Caco-2 (cell line): Measurements from ENCODE around the gene SLC9C1. TPM values are rescaled to one million over a fixed set of nuclear protein-coding genes. Genes with fewer than 3 reads are reported as not detected.

Experiments
- BruUV-seq: library from RNA; stranded (reverse); fragments of 400-500 nt; replicated peaks from 2 replicates; lab custom pipeline; 2021; lab: Mats Ljungman, UMichigan
- CTCF ChIA-PET: fragments of 300-600 bp; sonication (Branson Sonifier 250); formaldehyde crosslinking; loops from one replicate; lab custom pipeline; 2022; ENCODE audit warnings: antibody characterized with exemption; lab: Charles Lee
- POLR2A ChIA-PET: fragments of 300-600 bp; sonication (Branson Sonifier 250); formaldehyde crosslinking; loops from one replicate; lab custom pipeline; 2022; ENCODE audit warnings: antibody characterized with exemption; lab: Charles Lee
- DNase-seq, 2 experiments: peaks; one replicate each; pipeline versions ENCODE4 v3.0.0 to v3.0.0-alpha.2; 2020 to 2022
- H3K27me3 ChIP-seq: replicated peaks from 2 replicates; pipeline ENCODE4 v1.6.0; 2011; ENCODE audit warnings: low read length; ENCODE audit not compliant: control insufficient read depth, insufficient read depth
- H3K36me3 ChIP-seq: 2 replicates; pipeline ENCODE4 v1.5.1; 2011; ENCODE audit warnings: low read length; ENCODE audit not compliant: control insufficient read depth, insufficient read depth
- H3K4me1 ChIP-seq: fragments of 250-450 bp; sonication (Bioruptor Pico); 2 replicates; pipeline ENCODE4 v1.5.1; 2020; ENCODE audit warnings: mild to moderate bottlenecking
- H3K4me3 ChIP-seq: 2 replicates; pipeline ENCODE4 v1.5.1; 2011; ENCODE audit warnings: low read depth, mild to moderate bottlenecking, control low read depth, low read length
- H3K9me3 ChIP-seq: fragments of 250-450 bp; sonication (Bioruptor Pico); 2 replicates; pipeline ENCODE4 v1.5.1; 2020; ENCODE audit warnings: mild to moderate bottlenecking, moderate library complexity
- H3K27ac Mint-ChIP-seq: one replicate; pipeline ENCODE4 v1.8.0; 2022; ENCODE audit warnings: mixed read lengths; ENCODE audit not compliant: unreplicated experiment
- H3K27me3 Mint-ChIP-seq: one replicate; pipeline ENCODE4 v1.8.0; 2022; ENCODE audit warnings: mixed read lengths; ENCODE audit not compliant: insufficient read depth, unreplicated experiment
- H3K36me3 Mint-ChIP-seq: one replicate; pipeline ENCODE4 v1.8.0; 2022; ENCODE audit warnings: mild to moderate bottlenecking, mixed read lengths; ENCODE audit not compliant: insufficient read depth, unreplicated experiment
- H3K4me1 Mint-ChIP-seq: one replicate; pipeline ENCODE4 v1.8.0; 2022; ENCODE audit warnings: low read depth, mixed read lengths; ENCODE audit not compliant: unreplicated experiment
- H3K4me3 Mint-ChIP-seq: one replicate; pipeline ENCODE4 v1.8.0; 2022; ENCODE audit warnings: mild to moderate bottlenecking, moderate library complexity, mixed read lengths; ENCODE audit not compliant: unreplicated experiment
- H3K9me3 Mint-ChIP-seq: one replicate; pipeline ENCODE4 v1.8.0; 2022; ENCODE audit warnings: mixed read lengths; ENCODE audit not compliant: unreplicated experiment
- intact Hi-C: fragments of 100-400 bp; cut with micrococcal nuclease; formaldehyde crosslinking; loops from one replicate; pipeline ENCODE4 v1.10.0; 2022; ENCODE audit not compliant: unreplicated experiment
- total RNA-seq: library from RNA; stranded (reverse); gene quantifications from 2 replicates; pipeline ENCODE4 v1.2.3, GENCODE V29; 2022
- TF ChIP-seq, protein P1 (sequence below), 2 experiments: fragments of 200-600 bp in 1 of 2; IDR thresholded peaks; 1 replicate in 1 of 2; 2 replicates in 1 of 2; pipeline versions ENCODE4 v1.5.1 to v1.8.0; 2011 to 2022; ENCODE audit warnings: antibody characterized with exemption in 1 of 2, control low read depth in 1 of 2, inconsistent platforms in 1 of 2, low read depth in 1 of 2, low read length in 1 of 2, mild to moderate bottlenecking in 1 of 2, moderate library complexity in 1 of 2; ENCODE audit not compliant: insufficient read depth in 1 of 2, severe bottlenecking in 1 of 2, unreplicated experiment in 1 of 2

The SLC9C1 gene
- total RNA-seq, 1 experiment from 2014 or later, result not detected

DNA sequence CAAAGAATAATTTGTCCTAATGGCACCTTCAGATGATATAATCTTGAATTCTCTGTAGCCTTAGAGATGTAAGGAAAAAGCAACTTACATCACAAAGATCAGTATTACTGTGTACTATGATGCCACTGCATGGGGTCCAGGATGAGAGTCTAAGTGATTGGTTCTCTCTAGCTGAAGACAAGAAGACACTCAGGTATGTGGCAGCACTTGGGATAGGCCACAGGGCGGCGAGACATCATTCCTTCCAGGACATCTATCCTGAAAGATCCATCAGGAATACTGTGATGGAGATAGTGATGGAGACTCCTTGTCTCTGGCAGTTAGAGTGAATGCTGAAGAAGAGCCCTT lies 41.4 kb upstream of the SLC9C1 start:
- H3K27me3 ChIP-seq, result no peaks in the 10 kb centered on the region; the same call in none of the 2 replicates
- H3K4me3 Mint-ChIP-seq, result no peak overlapping the region
- H3K9me3 ChIP-seq, result no peaks in the 10 kb centered on the region
- BruUV-seq, result no TSS peak
- DNase-seq, result no peak
- no peaks in the 10 kb centered on the region for H3K27me3 Mint-ChIP-seq
- intact Hi-C loops, result no loop called here
- no peaks in the 10 kb centered on the region for H3K9me3 Mint-ChIP-seq
- peaks cover 5% of the 10 kb centered on the region for H3K36me3 Mint-ChIP-seq
- TF ChIP-seq, protein P1, sequence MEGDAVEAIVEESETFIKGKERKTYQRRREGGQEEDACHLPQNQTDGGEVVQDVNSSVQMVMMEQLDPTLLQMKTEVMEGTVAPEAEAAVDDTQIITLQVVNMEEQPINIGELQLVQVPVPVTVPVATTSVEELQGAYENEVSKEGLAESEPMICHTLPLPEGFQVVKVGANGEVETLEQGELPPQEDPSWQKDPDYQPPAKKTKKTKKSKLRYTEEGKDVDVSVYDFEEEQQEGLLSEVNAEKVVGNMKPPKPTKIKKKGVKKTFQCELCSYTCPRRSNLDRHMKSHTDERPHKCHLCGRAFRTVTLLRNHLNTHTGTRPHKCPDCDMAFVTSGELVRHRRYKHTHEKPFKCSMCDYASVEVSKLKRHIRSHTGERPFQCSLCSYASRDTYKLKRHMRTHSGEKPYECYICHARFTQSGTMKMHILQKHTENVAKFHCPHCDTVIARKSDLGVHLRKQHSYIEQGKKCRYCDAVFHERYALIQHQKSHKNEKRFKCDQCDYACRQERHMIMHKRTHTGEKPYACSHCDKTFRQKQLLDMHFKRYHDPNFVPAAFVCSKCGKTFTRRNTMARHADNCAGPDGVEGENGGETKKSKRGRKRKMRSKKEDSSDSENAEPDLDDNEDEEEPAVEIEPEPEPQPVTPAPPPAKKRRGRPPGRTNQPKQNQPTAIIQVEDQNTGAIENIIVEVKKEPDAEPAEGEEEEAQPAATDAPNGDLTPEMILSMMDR (IDR thresholded peaks at IDR 0.05; ENCODE audit: insufficient read depth in 1 of 2, low read depth in 1 of 2, low read length in 1 of 2, severe bottlenecking in 1 of 2, unreplicated experiment in 1 of 2), result no peak
- H3K36me3 ChIP-seq, result no peaks in the 10 kb centered on the region
- no peak overlapping the region for H3K4me3 ChIP-seq
- ChIA-PET POLR2A (no interaction called here), CTCF (no interaction called here)
- no peaks in the 10 kb centered on the region for H3K4me1 Mint-ChIP-seq
- no peaks in the 10 kb centered on the region for H3K4me1 ChIP-seq
- H3K27ac Mint-ChIP-seq, result no peak overlapping the region

DNA sequence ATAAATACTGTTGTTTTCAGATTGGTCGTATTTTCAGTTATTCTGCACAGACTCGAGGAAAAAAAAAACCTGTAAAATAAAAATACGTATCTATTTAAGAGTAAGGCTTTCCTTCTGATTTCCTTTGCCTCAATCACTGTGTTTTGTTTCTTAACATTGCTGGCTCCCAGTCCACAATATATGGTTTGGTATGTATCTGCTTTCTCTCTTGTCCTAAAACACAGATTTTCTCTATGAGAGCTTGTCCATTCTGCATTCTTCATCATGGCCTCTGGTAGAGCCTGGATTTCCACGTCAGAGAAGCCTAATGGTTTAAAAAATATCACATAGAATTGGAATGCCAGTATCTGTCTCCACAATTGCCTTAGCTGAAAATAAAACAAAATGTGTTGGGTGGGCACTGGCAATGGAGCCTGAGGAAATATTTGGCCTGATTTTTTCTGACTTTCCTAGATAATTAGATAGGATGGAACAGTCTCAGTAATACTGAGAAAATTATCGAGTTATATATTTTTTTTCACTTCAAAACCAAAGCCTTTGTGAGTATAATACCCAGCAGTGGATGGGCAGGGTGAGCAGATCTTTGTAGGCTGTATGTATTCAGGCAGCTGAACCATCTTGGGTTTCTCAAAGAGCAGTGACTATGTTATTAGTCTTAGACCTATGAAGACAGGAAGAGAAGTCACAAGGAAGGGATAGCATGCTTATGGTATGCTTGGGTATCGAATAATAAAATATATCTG lies 40.8 kb upstream of the SLC9C1 start:
- TF ChIP-seq, protein P1 (IDR thresholded peaks at IDR 0.05; ENCODE audit: insufficient read depth in 1 of 2, low read depth in 1 of 2, low read length in 1 of 2, severe bottlenecking in 1 of 2, unreplicated experiment in 1 of 2), result no peak
- no peaks in the 10 kb centered on the region for H3K9me3 Mint-ChIP-seq
- ChIA-PET CTCF (interaction anchor here (1.0 kb wide), 1 partner anchor 13 kb away, joined by 3 read pairs; no protein-coding TSS in a partner anchor), POLR2A (no interaction called here)
- peaks cover 5% of the 10 kb centered on the region for H3K36me3 Mint-ChIP-seq
- Histone ChIP-seq H3K27me3 (no peaks in the 10 kb centered on the region; the same call in none of the 2 replicates), H3K4me3 (no peak overlapping the region), H3K9me3 (no peaks in the 10 kb centered on the region), H3K4me1 (no peaks in the 10 kb centered on the region), H3K36me3 (no peaks in the 10 kb centered on the region)
- DNase-seq, result no peak
- no peaks in the 10 kb centered on the region for H3K4me1 Mint-ChIP-seq
- no TSS peak for BruUV-seq
- no peaks in the 10 kb centered on the region for H3K27me3 Mint-ChIP-seq
- H3K4me3 Mint-ChIP-seq, result no peak overlapping the region
- H3K27ac Mint-ChIP-seq, result no peak overlapping the region
- intact Hi-C loops, result no loop called here

DNA sequence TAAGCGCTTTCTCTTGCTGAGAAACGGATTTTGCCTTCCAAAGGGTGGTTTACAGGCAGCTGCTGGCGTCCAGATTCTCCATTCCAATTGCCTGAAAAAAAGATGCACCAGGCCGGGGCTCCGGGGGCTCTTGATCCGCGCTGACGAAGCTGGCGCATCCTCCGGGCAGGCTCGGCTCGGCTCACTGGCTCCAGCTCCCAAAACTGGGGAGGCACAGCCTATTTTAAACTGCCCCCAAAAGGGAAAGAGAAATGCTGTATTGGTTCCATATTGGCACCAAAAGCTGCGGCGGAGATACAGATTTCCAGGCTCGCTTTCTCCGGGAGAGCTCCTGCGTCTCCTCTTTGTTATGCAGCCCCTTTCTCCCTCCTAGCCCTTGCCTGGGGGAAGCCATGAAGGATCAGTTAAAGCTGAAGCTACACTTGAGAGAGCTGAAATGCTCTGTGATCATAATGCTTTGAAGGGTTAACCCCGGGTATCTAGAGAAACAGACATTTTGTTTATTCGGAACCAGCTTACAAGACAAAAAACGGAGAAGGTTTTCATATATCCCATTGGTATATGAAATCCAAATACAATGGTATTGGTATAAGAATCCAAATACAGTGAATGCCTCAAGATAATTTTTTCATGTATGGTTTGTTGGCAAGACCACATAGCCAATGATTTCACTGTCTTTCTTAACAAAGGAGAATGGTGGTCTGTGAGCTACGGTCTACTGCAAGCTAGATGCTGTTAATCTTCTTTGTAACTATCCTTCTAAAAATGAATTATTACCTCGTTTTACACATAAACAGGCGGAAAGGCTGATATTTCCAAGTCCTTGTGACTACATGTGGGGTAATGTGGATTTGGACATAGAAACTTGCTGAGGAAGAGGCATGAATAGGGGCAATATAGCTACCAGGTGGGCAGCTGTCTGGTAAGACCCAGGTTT lies 39.6 kb upstream of the SLC9C1 start:
- H3K4me1 Mint-ChIP-seq, result no peaks in the 10 kb centered on the region
- Histone ChIP-seq H3K9me3 (no peaks in the 10 kb centered on the region), H3K27me3 (no peaks in the 10 kb centered on the region; the same call in none of the 2 replicates), H3K4me3 (peak overlapping the region; percentile 33), H3K36me3 (no peaks in the 10 kb centered on the region), H3K4me1 (no peaks in the 10 kb centered on the region)
- no peaks in the 10 kb centered on the region for H3K9me3 Mint-ChIP-seq
- no peak for DNase-seq
- POLR2A ChIA-PET, result no interaction called here
- H3K4me3 Mint-ChIP-seq, result peak overlapping the region; percentile 65
- H3K27ac Mint-ChIP-seq, result no peak overlapping the region
- BruUV-seq, result no TSS peak
- TF ChIP-seq, protein P1 (IDR thresholded peaks at IDR 0.05; ENCODE audit: insufficient read depth in 1 of 2, low read depth in 1 of 2, low read length in 1 of 2, severe bottlenecking in 1 of 2, unreplicated experiment in 1 of 2), result no peak
- no peaks in the 10 kb centered on the region for H3K27me3 Mint-ChIP-seq
- peaks cover 5% of the 10 kb centered on the region for H3K36me3 Mint-ChIP-seq
- intact Hi-C loops, result no loop called here
- CTCF ChIA-PET, result interaction anchor here (1.2 to 1.9 kb wide), 2 partner anchors 11 to 104 kb away, joined by 4 to 5 read pairs; no protein-coding TSS in a partner anchor
